Stimulated activated CD8-positive, alpha-beta memory T cell treated with anti-CD3 and anti-CD28 coated beads, Interleukin-4, amount 100 ng/mL, for 4 hours (primary cell): ENCODE data around the gene DCLK3.

ENCODE experiments used
- DNase-seq, 2 donors: peaks; one replicate each; pipeline ENCODE4 v3.0.0-alpha.2; 2020; ENCODE audit warnings: low read depth in 2 of 2, low spot score in 1 of 2

Gene DCLK3

GRCh38 chr3:36710606-36711005, 53.7 kb downstream of the DCLK3 start:
- DNase-seq = no peak

- DNase-seq = no peak
Measured at GRCh38 chr3:36709826-36710365, 54.5 kb downstream of the DCLK3 start.

DNA sequence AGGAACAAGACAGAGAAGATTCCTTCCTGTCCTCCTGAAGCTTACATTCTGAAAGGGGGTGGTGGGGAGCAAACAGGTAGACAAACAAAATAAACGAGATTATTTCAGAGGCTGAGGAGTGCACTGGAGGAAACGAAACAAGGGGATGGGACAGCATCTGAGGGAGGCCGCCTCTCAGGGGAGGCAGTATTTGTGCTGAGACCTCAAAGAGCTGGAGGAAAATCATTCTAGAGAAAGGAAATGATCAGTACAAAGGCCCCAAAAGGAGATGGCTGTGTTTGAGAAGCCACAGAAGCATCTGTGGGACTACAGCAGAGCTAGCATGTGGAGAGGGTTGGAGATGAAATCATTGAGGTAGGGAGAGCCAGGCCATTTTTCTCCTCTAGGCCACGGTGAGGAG, 55.1 kb downstream of the DCLK3 start:
- no peak for DNase-seq

- DNase-seq = no peak
Measured at GRCh38 chr3:36707623-36708409, 56.5 kb downstream of the DCLK3 start.

DNA sequence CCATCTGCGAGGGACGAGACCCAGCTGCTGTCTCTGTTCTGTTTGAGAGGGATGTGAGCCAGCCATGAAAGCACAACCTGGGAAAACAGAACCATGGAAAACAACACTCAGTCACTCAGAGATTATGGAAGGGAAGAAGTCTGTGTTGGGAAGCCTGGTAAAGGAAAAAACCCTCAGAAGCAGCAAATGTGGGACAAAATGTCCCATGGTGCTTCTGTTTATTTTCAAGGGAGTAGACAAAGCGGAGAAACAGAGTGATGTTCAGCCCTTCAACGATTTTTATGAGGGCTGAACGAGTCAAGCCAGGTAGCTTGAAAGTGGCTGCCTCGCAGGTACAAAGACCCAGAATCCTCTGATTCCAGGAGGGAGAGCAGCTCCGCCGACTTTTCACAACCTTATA, 59.3 kb downstream of the DCLK3 start:
- DNase-seq = no peak

DNA sequence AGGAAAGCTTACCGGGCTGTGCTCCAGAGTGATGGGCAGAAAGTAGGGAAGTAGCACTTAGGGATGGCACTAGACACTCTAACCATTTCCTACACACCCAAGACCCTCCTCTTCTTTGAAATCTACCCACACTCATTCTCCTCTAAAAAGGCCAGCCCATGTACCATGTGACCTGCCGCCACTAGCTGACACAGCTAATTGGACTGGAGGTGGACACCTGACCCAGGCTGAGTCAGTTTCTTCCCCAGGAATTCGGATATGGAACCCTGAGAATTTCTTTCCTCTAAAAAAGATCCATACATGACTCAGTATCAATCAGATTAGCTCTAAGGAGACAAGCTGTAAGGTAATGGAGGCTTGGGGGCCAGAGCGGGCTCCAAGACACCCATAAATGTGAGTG, 60.1 kb downstream of the DCLK3 start:
- no peak for DNase-seq

- DNase-seq = no peak
Measured at GRCh38 chr3:36701249-36701572, 63.1 kb downstream of the DCLK3 start.

GRCh38 chr3:36700537-36701248, 63.7 kb downstream of the DCLK3 start:
- DNase-seq = no peak

- DNase-seq = no peak
Measured at GRCh38 chr3:36698314-36698713, 66.0 kb downstream of the DCLK3 start.

DNA sequence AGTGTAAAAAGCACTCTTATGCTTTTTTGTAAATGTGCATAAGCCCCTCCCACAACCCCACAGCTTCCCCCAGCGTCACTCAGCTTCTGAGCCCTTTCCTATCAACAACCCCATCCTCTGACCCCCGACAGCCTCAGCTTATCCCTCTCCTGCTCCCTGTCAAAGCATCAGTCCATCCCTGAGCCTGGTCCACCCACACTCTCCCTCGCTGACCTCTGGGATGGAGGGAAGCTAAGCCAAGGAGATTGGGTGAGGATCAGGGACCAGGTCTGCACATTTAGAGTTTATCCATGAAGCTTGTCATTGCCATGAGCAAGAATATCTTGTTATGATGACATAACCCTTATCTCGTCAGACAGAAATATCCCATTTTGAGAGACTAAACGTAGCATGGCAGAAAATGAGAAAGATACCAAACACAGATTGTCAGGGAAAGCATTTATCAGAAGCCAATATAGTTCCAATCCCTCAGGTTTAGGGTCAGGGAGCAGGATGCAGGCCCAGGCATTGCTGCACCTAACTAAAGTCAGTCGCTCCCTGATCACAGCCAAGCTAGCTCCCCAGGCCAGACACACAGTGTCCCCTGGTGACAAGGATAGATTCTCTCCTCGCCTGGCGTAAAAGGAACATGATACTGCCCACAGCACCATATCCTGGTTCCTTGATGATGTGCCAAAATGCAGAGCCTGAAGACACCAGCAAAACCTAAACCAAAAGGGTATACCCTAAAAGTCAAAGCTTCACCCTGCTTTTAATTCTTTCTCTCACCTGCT, 66.9 kb downstream of the DCLK3 start:
- DNase-seq = no peak

DNA sequence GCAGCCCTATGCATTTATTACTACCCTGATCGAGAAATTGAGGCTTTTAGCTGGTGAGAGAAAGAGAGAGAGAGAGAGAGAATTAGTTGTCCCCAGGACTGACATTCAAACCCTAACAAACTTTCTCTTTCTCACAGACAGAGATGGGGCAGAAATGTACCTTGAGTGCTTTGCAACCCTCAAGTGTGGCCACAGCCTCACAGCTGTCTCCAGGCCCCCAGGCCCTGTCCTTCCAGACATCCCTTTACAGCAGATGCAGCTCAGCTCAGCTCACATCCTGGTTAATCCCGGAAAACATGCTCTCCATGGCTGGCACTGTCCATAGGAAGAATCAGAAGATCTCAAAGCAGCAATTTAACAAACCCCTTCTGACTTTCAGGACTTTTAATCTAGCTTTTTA, 67.6 kb downstream of the DCLK3 start:
- DNase-seq = no peak

- DNase-seq = no peak
Measured at GRCh38 chr3:36695769-36696137, 68.6 kb downstream of the DCLK3 start.

- no peak for DNase-seq
Measured at GRCh38 chr3:36695113-36695768, 69.1 kb downstream of the DCLK3 start.

DNA sequence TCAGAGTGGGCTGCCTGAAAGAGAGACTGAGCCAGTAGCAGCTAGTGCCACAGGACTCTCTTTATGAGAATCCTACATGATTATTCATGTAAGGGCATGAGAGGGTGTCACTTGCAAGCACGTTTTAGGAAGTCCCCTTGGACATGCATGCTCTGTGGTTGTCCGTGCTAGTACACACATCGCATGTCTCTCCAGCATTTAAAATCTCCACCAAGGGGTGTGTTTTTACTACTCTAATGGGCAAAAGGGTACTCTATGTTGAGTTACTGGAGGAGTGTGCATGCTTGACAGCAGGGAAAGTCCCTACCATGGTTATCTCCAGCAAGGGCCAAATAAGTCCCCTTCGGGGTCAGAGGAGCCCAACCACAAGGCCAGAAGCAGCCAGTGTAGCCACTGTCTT, 70.7 kb downstream of the DCLK3 start:
- DNase-seq = no peak

DNA sequence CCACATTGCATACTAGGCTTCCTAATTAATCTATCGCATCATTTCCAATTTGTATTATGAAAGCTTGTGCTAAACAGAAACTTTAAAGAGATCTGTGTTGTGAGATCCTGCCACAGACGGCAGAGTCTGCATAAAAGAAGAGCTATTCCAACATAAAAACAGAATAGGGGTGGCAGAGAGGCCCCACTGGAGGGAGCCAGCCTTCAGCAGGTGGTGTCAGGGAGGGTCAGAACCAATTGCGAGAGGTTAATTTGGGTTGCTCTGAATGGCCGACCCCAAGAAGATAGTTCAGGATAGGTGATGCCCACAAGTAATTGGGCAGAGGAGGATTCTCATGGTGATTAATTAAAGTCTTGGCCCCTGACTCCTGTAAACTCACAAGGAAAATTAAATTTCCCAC, 74.8 kb downstream of the DCLK3 start:
- DNase-seq = no peak

GRCh38 chr3:36688815-36689214, 75.5 kb downstream of the DCLK3 start:
- no peak for DNase-seq

GRCh38 chr3:36686516-36686915, 77.8 kb downstream of the DCLK3 start:
- DNase-seq = no peak

- DNase-seq = no peak
Measured at GRCh38 chr3:36681867-36682266, 82.5 kb downstream of the DCLK3 start.

DNA sequence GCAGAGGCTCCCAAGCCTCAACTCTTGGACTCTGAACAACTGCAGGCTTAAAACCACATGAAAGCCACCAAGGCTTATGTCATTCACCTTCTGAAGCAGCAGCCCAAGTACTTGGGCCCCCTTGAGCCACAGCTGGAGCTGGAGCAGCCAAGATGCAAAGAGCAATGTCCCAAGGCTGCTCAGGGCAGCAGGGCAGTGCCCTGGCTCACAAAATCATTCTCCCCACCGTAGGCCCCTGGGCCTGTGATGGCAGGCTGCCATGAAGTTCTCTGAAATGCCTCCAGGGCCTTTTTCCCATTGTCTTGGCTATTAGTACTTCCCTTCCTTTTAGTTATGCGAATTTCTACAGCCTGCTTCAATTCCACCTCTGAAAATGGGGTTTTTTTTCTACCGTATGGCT, 83.4 kb downstream of the DCLK3 start:
- no peak for DNase-seq

DNA sequence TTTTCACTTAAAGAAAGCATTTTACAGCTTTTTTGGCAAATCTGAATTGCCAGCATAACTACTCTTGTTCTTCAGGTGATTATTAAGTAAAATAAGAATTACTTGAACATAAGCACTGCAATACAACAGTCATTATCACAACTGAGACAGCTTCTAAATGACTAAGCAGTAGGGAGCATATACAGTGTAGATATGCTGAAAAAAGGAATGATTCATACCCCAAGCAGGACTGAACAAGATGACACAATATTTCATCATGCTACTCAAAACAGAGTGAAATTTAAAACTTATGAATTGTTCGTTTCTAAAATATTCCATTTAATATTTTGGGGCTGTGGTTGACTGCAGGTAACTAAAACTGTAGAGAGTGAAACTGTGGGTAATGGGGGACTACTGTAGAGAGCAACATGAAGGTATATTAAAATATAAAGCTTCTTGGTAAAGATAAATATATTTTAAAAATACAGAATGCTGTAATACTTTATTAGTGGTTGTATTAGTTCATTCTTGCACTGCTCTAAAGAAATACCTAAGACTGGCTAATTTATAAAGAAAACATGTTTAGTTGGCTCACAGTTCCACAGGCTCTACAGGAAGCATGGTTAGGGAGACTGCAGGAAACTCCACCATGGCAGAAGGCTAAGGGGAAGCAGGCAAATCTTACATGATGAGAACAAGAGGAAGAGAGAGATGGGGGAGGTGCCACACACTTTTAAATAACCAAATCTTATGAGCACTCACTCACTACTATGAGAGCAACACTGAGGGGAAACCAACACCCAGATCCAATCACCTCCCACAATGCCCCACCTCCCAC, 84.8 kb downstream of the DCLK3 start:
- DNase-seq = no peak
